Neuronal stem cell (in vitro differentiated cells): ENCODE results near the gene WDR86. TPM values are rescaled to one million over a fixed set of nuclear protein-coding genes. Genes with fewer than 3 reads are reported as not detected.

Experiments
- DNase-seq: peaks from one replicate; pipeline ENCODE4 v3.0.0-alpha.2; 2013; ENCODE audit warnings: low spot score
- H2AFZ ChIP-seq: one replicate; pipeline ENCODE4 v1.6.1; 2013; ENCODE audit warnings: mild to moderate bottlenecking, low read length, inconsistent platforms
- H2AK5ac ChIP-seq: 2 replicates; pipeline ENCODE4 v1.6.1; 2013; ENCODE audit warnings: low read depth, mild to moderate bottlenecking, inconsistent platforms, low read length, moderate library complexity, mixed read lengths
- H2BK120ac ChIP-seq: 2 replicates; pipeline ENCODE4 v1.6.1; 2013; ENCODE audit warnings: low read depth, mild to moderate bottlenecking, inconsistent platforms, low read length, moderate library complexity, mixed read lengths
- H2BK12ac ChIP-seq: one replicate; pipeline ENCODE4 v1.6.1; 2013; ENCODE audit warnings: low read length, inconsistent platforms
- H2BK15ac ChIP-seq: 2 replicates; pipeline ENCODE4 v1.6.1; 2013; ENCODE audit warnings: mild to moderate bottlenecking, low read length, inconsistent platforms, mixed read lengths
- H2BK5ac ChIP-seq: one replicate; pipeline ENCODE4 v1.6.1; 2013; ENCODE audit warnings: inconsistent platforms, mild to moderate bottlenecking, low read length, moderate library complexity
- H3K14ac ChIP-seq: one replicate; pipeline ENCODE4 v1.6.1; 2013; ENCODE audit warnings: low read length, inconsistent platforms
- H3K18ac ChIP-seq: 2 replicates; pipeline ENCODE4 v1.6.1; 2013; ENCODE audit warnings: low read length, inconsistent platforms
- H3K23ac ChIP-seq: 2 replicates; pipeline ENCODE4 v1.6.1; 2013; ENCODE audit warnings: low read depth, mild to moderate bottlenecking, mixed read lengths, low read length, inconsistent platforms; ENCODE audit not compliant: poor library complexity
- H3K27ac ChIP-seq: replicated peaks from 3 replicates; pipeline ENCODE4 v1.5.1; 2013; ENCODE audit warnings: low read length, inconsistent platforms
- H3K27me3 ChIP-seq, 3 experiments: 2 replicates each; pipeline ENCODE4 v1.6.1; 2013; ENCODE audit warnings: low read length in 3 of 3, mild to moderate bottlenecking in 2 of 3, inconsistent platforms in 1 of 3, low read depth in 1 of 3, mixed read lengths in 1 of 3, moderate library complexity in 1 of 3; ENCODE audit not compliant: control insufficient read depth in 3 of 3, insufficient read depth in 3 of 3
- H3K36me3 ChIP-seq, 2 donors: replicated peaks in 1 of 2; 2 replicates each; pipeline ENCODE4 v1.6.1; 2013; ENCODE audit warnings: low read length in 2 of 2; ENCODE audit not compliant: control insufficient read depth in 2 of 2, insufficient read depth in 2 of 2
- H3K4ac ChIP-seq: 2 replicates; pipeline ENCODE4 v1.6.1; 2013; ENCODE audit warnings: inconsistent platforms, mild to moderate bottlenecking, low read length, moderate library complexity
- H3K4me1 ChIP-seq, 2 donors: 1 replicate in 1 of 2; 2 replicates in 1 of 2; pipeline ENCODE4 v1.6.1; 2013; ENCODE audit warnings: low read length in 2 of 2, low read depth in 1 of 2; ENCODE audit not compliant: control insufficient read depth in 2 of 2, insufficient read depth in 1 of 2
- H3K4me2 ChIP-seq: one replicate; pipeline ENCODE4 v1.6.1; 2013; ENCODE audit warnings: mild to moderate bottlenecking, low read length, inconsistent platforms; ENCODE audit not compliant: insufficient read depth, poor library complexity, severe bottlenecking
- H3K4me3 ChIP-seq, 2 donors: 2 replicates each; pipeline ENCODE4 v1.5.1; 2013; ENCODE audit warnings: low read length in 2 of 2, mild to moderate bottlenecking in 2 of 2, inconsistent platforms in 1 of 2, moderate library complexity in 1 of 2
- H3K79me1 ChIP-seq: one replicate; pipeline ENCODE4 v1.6.1; 2013; ENCODE audit warnings: low read depth, mild to moderate bottlenecking, inconsistent platforms, low read length, moderate library complexity
- H3K9ac ChIP-seq: one replicate; pipeline ENCODE4 v1.6.1; 2013; ENCODE audit warnings: mild to moderate bottlenecking, low read depth, low read length, inconsistent platforms; ENCODE audit not compliant: poor library complexity
- H3K9me3 ChIP-seq, 2 donors: replicated peaks in 1 of 2; 2 replicates each; pipeline versions ENCODE3 to v1.6.1; 2013; ENCODE audit warnings: low read length in 2 of 2, mild to moderate bottlenecking in 2 of 2, inconsistent platforms in 1 of 2, low read depth in 1 of 2, mixed read lengths in 1 of 2, moderate library complexity in 1 of 2; ENCODE audit not compliant: control insufficient read depth in 2 of 2, insufficient read depth in 1 of 2
- H4K8ac ChIP-seq: one replicate; pipeline ENCODE4 v1.6.1; 2013; ENCODE audit warnings: low read depth, mild to moderate bottlenecking, inconsistent platforms, low read length, moderate library complexity
- H4K91ac ChIP-seq: one replicate; pipeline ENCODE4 v1.6.1; 2013; ENCODE audit warnings: low read length, low read depth, mild to moderate bottlenecking, inconsistent platforms; ENCODE audit not compliant: poor library complexity
- WGBS, 2 donors: extraction: QIAGEN DNeasy Blood & Tissue Kit; methylation state at CpG; one replicate each; pipeline ENCODE4 v1.1.7; 2013; ENCODE audit warnings: missing lambda C conversion rate in 2 of 2, mixed read lengths in 1 of 2; ENCODE audit not compliant: insufficient read length in 2 of 2, insufficient replicate concordance in 1 of 2; ENCODE audit errors: extremely low coverage in 2 of 2; 5-methylcytosine and 5-hydroxymethylcytosine counted together
- small RNA-seq: library from polyadenylated mRNA; stranded (forward); fragments of <200 nt; extraction: miRNeasy Mini kit (QIAGEN cat#:217004); gene quantifications from one replicate; pipeline ENCODE3, GENCODE V24; 2013; ENCODE audit not compliant: insufficient read depth

Gene WDR86

DNA sequence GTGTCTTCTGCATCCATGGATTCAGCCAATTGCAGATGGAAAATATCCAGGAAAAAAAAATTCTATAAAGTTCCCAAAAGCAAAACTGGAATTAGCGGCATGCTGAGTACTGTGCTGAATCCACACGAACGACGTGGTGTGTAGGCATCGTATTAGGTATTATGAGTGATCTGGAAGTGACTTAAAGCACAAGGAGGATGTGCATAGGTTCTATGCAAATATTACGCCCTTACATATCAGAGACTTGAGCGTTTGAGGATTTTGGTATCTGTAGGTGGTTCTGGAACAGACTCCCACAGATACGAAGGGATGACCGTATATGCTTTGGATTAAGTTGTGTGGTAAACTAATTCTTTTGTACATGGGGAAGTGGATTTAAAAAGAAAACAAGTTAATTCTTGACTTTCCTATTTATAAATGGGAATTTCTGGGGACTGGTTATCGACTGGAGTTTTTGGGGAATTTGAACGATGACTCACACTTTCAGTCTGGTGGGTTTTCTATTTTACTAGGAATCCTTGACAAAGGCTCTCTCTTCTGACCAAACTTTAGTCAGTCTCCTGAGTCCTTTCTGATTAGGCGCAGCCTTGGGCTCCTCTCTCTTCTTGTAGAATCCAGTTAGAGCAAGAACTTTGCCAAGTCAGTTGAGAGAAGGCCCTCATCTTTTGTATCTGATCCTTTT lies 73.7 kb downstream of the WDR86 start:
- H3K4me1 ChIP-seq = no peaks in the 10 kb centered on the region
- H3K36me3 ChIP-seq = no peaks in the 10 kb centered on the region
- H2BK5ac ChIP-seq = no peak overlapping the region
- H3K23ac ChIP-seq = no peak overlapping the region
- H2AK5ac ChIP-seq = no peak overlapping the region
- DNase-seq = no peak
- H3K4ac ChIP-seq = no peak overlapping the region
- H3K9ac ChIP-seq = no peak overlapping the region
- H2BK120ac ChIP-seq = no peak overlapping the region
- no peak overlapping the region for H3K14ac ChIP-seq
- H2BK15ac ChIP-seq = no peak overlapping the region
- no peak overlapping the region for H3K18ac ChIP-seq
- H3K79me1 ChIP-seq = no peaks in the 10 kb centered on the region
- WGBS, 2 donors = no CpG with 5 or more reads among the region's 12 CpGs
- no peak overlapping the region for H2BK12ac ChIP-seq
- no peak overlapping the region for H3K27ac ChIP-seq
- H3K4me3 ChIP-seq = no peak overlapping the region
- peaks cover 0 to 17% (median 0%) of the 10 kb centered on the region in 3 experiments for H3K27me3 ChIP-seq
- H2AFZ ChIP-seq = no peak overlapping the region
- H4K91ac ChIP-seq = no peak overlapping the region
- peaks cover 0 to 3% of the 10 kb centered on the region in 2 donors for H3K9me3 ChIP-seq
- no peak overlapping the region for H3K4me2 ChIP-seq
- H4K8ac ChIP-seq = no peak overlapping the region

DNA sequence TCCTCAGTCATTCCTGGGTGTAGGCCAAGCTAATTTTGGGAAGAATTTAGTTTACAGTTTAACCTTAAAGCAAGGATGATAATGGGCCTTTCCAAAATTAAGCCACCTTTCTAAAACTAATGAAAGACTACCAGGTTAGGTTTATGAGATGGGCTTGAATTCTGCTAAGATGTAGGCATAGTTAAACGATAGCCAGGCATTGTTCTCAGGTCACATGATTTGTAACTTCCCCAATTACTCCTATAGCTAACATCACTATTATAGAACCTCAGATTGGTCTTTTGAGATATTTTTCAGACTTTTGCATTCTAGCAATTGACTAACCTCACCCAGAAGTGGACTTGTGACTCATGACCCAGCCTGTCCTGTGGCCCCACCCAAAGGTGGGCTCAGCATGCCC lies 75.2 kb downstream of the WDR86 start:
- Histone ChIP-seq H2BK120ac (no peak overlapping the region), H2BK5ac (no peak overlapping the region), H3K4me2 (no peak overlapping the region), H2BK12ac (no peak overlapping the region), H3K14ac (no peak overlapping the region), H3K9ac (no peak overlapping the region), H3K79me1 (no peaks in the 10 kb centered on the region), H3K9me3 (peaks cover 0 to 3% of the 10 kb centered on the region in 2 donors), H3K4me1 (no peaks in the 10 kb centered on the region), H3K4me3 (no peak overlapping the region), H2AK5ac (no peak overlapping the region), H4K91ac (no peak overlapping the region), H2BK15ac (no peak overlapping the region), H3K18ac (no peak overlapping the region), H3K27me3 (peaks cover 0 to 15% (median 0%) of the 10 kb centered on the region in 3 experiments), H3K4ac (no peak overlapping the region), H3K27ac (no peak overlapping the region), H4K8ac (no peak overlapping the region), H3K36me3 (no peaks in the 10 kb centered on the region), H3K23ac (no peak overlapping the region), H2AFZ (no peak overlapping the region)
- no peak for DNase-seq
- no CpG with 5 or more reads among the region's 1 CpG for WGBS, 2 donors

Small RNA genes lying within 50 kb of the gene (small RNA-seq; reads per million reads assigned to genes)
- gene MIR3907 = not detected
